HepG2 (cell line): ENCODE results near the gene IFNLR1. TPM values are rescaled to one million over a fixed set of nuclear protein-coding genes. Genes with fewer than 3 reads are reported as not detected.

Experiments used
- CERS6 ChIP-seq: sonication (generic); formaldehyde crosslinking; IDR thresholded peaks from 2 replicates; pipeline ENCODE4 v1.5.0; 2020; ENCODE audit warnings: missing genetic modification reagents
- CREB3 ChIP-seq: sonication (generic); formaldehyde crosslinking; IDR thresholded peaks from 2 replicates; pipeline ENCODE4 v1.5.0; 2020; ENCODE audit warnings: missing genetic modification reagents
- E2F5 ChIP-seq: sonication (generic); formaldehyde crosslinking; conservative IDR thresholded peaks from 2 replicates; pipeline ENCODE4 v1.4.0; 2020; ENCODE audit warnings: missing genetic modification reagents
- FOSL1 ChIP-seq: sonication (generic); formaldehyde crosslinking; IDR thresholded peaks from 2 replicates; pipeline ENCODE4 v1.9.0; 2021; ENCODE audit warnings: missing genetic modification reagents, borderline replicate concordance
- NR3C1 ChIP-seq: sonication (generic); formaldehyde crosslinking; IDR thresholded peaks from 2 replicates; pipeline ENCODE4 v1.4.0; 2020; ENCODE audit warnings: missing genetic modification reagents
- POGK ChIP-seq: sonication (generic); formaldehyde crosslinking; conservative IDR thresholded peaks from 2 replicates; pipeline ENCODE4 v1.8.0; 2022; ENCODE audit warnings: mild to moderate bottlenecking, moderate library complexity, missing genetic modification reagents
- SOX5 ChIP-seq: IDR thresholded peaks from 2 replicates; pipeline ENCODE4 v1.6.1; 2016; ENCODE audit warnings: borderline replicate concordance
- TCF7L2 ChIP-seq: IDR thresholded peaks from 2 replicates; pipeline ENCODE4 v1.6.1; 2011; ENCODE audit warnings: mild to moderate bottlenecking, low read depth, low read length, moderate library complexity
- UBTF ChIP-seq: sonication (generic); formaldehyde crosslinking; IDR thresholded peaks from 2 replicates; pipeline ENCODE4 v1.4.0; 2020; ENCODE audit warnings: mild to moderate bottlenecking, missing genetic modification reagents
- ZFP41 ChIP-seq: sonication (generic); formaldehyde crosslinking; IDR thresholded peaks from 2 replicates; pipeline ENCODE4 v1.4.0; 2020; ENCODE audit warnings: mild to moderate bottlenecking, missing genetic modification reagents, borderline replicate concordance
- ZHX2 ChIP-seq, 2 experiments: sonication (generic) in 1 of 2; formaldehyde crosslinking in 1 of 2; IDR thresholded peaks; 2 replicates each; pipeline versions ENCODE4 v1.6.1 to v1.9.0; 2014 to 2022; ENCODE audit warnings: antibody characterized with exemption in 1 of 2, borderline replicate concordance in 1 of 2, inconsistent platforms in 1 of 2, low read depth in 1 of 2, missing genetic modification reagents in 1 of 2
- ZNF770 ChIP-seq: sonication (generic); formaldehyde crosslinking; IDR thresholded peaks from 2 replicates; pipeline ENCODE4 v1.5.0; 2020; ENCODE audit warnings: mild to moderate bottlenecking, missing genetic modification reagents
- ZNF878 ChIP-seq: sonication (generic); formaldehyde crosslinking; IDR thresholded peaks from 2 replicates; pipeline ENCODE4 v1.8.1; 2023; ENCODE audit warnings: mild to moderate bottlenecking, missing genetic modification reagents, moderate library complexity
- polyA plus RNA-seq, 8 experiments: library from polyadenylated mRNA; depleted of rRNA in 3 of 8; stranded (reverse) in 7 of 8; unstranded in 1 of 8; fragments of >200 nt; fragmentation: Illumina TruSeq in 4 of 8; extraction: Trizol in 4 of 8; gene quantifications; 2 replicates each; pipeline versions ENCODE4 v1.2.1 to v1.2.3, GENCODE V29; 2011 to 2016; ENCODE audit warnings: low read depth in 4 of 8, missing spikeins in 1 of 8, mixed read lengths in 1 of 8; ENCODE audit not compliant: insufficient read depth in 1 of 8
- total RNA-seq, 5 experiments: library from RNA; depleted of rRNA; stranded (reverse); fragments of >200 nt; fragmentation: Illumina TruSeq; extraction: Trizol; gene quantifications; 2 replicates each; pipeline ENCODE4 v1.2.3, GENCODE V29; 2016; ENCODE audit warnings: low read depth in 1 of 5

IFNLR1 gene
- total and polyA plus RNA-seq, 2 of the 13 experiments (the other 11 are each of a cell fraction or from before 2014, with no cell fraction given), result 3.8 to 8.5 TPM

- TF ChIP-seq ZNF770 (CRISPR knock-in tag) (peak; percentile 53; the same call in 1 of the 2 replicates), UBTF (CRISPR knock-in tag) (peak; percentile 71), CERS6 (no peak), NR3C1 (CRISPR knock-in tag) (no peak), ZNF878 (no peak), SOX5 (CRISPR knock-in tag) (0 out of 2 replicates have a peak, but pooled peaks have one; percentile 11), FOSL1 (CRISPR knock-in tag) (no peak), ZFP41 (CRISPR knock-in tag) (no peak), ZHX2 (IDR thresholded peaks at IDR 0.05; ENCODE audit: low read depth) (no peak), ZHX2 (CRISPR knock-in tag; IDR thresholded peaks at IDR 0.05; ENCODE audit: borderline replicate concordance) (no peak), CREB3 (CRISPR knock-in tag) (no peak), TCF7L2 (no peak), POGK (peak; percentile 52; the same call in 1 of the 2 replicates), E2F5 (CRISPR knock-in tag) (no peak)
Observed at GRCh38 chr1:24210195-24210627, 23.1 kb upstream of the IFNLR1 start (continued).
